KMS-11 (cell line): ENCODE data around the gene TRIM66.

Experiments
- H2AFZ ChIP-seq: fragments of 200-600 bp; sonication (generic); 2 replicates; pipeline ENCODE4 v1.6.1; 2016; ENCODE audit warnings: antibody characterized with exemption, mixed run types, low read depth
- H3K27ac ChIP-seq: fragments of 200-600 bp; sonication (generic); 2 replicates; pipeline ENCODE4 v1.6.1; 2016; ENCODE audit warnings: mild to moderate bottlenecking, mixed run types
- H3K27me3 ChIP-seq: fragments of 200-600 bp; sonication (generic); 2 replicates; pipeline ENCODE4 v1.6.1; 2017; ENCODE audit warnings: mild to moderate bottlenecking, low read depth, mixed run types, moderate library complexity; ENCODE audit not compliant: insufficient read depth
- H3K36me3 ChIP-seq: fragments of 200-600 bp; sonication (generic); 2 replicates; pipeline ENCODE4 v1.6.1; 2017; ENCODE audit warnings: mild to moderate bottlenecking, mixed run types; ENCODE audit not compliant: insufficient read depth
- H3K4me1 ChIP-seq: fragments of 200-600 bp; sonication (generic); 2 replicates; pipeline ENCODE4 v1.6.1; 2016; ENCODE audit warnings: mild to moderate bottlenecking, low read depth, mixed run types; ENCODE audit not compliant: poor library complexity, severe bottlenecking
- H3K4me2 ChIP-seq: fragments of 200-600 bp; sonication (generic); 2 replicates; pipeline ENCODE4 v1.7.0; 2016; ENCODE audit warnings: mild to moderate bottlenecking, mixed run types
- H3K4me3 ChIP-seq: fragments of 200-600 bp; sonication (generic); IDR thresholded peaks from 2 replicates; pipeline ENCODE4 v1.6.1; 2017; ENCODE audit warnings: low read depth, low read length, mixed read lengths; ENCODE audit not compliant: insufficient read depth
- H3K79me2 ChIP-seq: fragments of 200-600 bp; sonication (generic); 2 replicates; pipeline ENCODE4 v1.6.1; 2016; ENCODE audit warnings: low read depth, mixed run types; ENCODE audit not compliant: insufficient read depth
- H3K9ac ChIP-seq: fragments of 200-600 bp; sonication (generic); 2 replicates; pipeline ENCODE4 v1.6.1; 2016; ENCODE audit warnings: mild to moderate bottlenecking, mixed run types
- H4K20me1 ChIP-seq: fragments of 200-600 bp; sonication (generic); 2 replicates; pipeline ENCODE4 v1.6.1; 2016; ENCODE audit warnings: mild to moderate bottlenecking, mixed run types; ENCODE audit not compliant: insufficient read depth
- CTCF ChIP-seq: fragments of 200-600 bp; sonication (generic); conservative IDR thresholded peaks from 2 replicates; pipeline ENCODE4 v1.6.1; 2017; ENCODE audit warnings: low read depth, mild to moderate bottlenecking, antibody characterized with exemption, low read length, moderate library complexity, mixed read lengths

Gene TRIM66

GRCh38 chr11:8719721-8720120 is 37.3 kb upstream of the TRIM66 start:
- Histone ChIP-seq H3K4me3 (no peak overlapping the region), H3K27me3 (no peaks in the 10 kb centered on the region), H3K36me3 (no peaks in the 10 kb centered on the region), H4K20me1 (no peaks in the 10 kb centered on the region), H3K79me2 (no peaks in the 10 kb centered on the region), H2AFZ (no peak overlapping the region), H3K9ac (no peak overlapping the region), H3K27ac (no peak overlapping the region), H3K4me1 (no peaks in the 10 kb centered on the region), H3K4me2 (no peak overlapping the region)
- TF ChIP-seq CTCF = no peak

GRCh38 chr11:8719211-8719649 is 36.8 kb upstream of the TRIM66 start:
- Histone ChIP-seq H3K27me3 (no peaks in the 10 kb centered on the region), H3K4me3 (no peak overlapping the region), H3K79me2 (no peaks in the 10 kb centered on the region), H3K4me2 (no peak overlapping the region), H3K9ac (no peak overlapping the region), H2AFZ (no peak overlapping the region), H3K27ac (no peak overlapping the region), H4K20me1 (no peaks in the 10 kb centered on the region), H3K36me3 (no peaks in the 10 kb centered on the region), H3K4me1 (no peaks in the 10 kb centered on the region)
- no peak for TF ChIP-seq CTCF

- no peak for TF ChIP-seq CTCF
- Histone ChIP-seq H3K27me3 (no peaks in the 10 kb centered on the region), H3K4me3 (no peak overlapping the region), H3K79me2 (no peaks in the 10 kb centered on the region), H2AFZ (no peak overlapping the region), H3K27ac (no peak overlapping the region), H3K4me2 (no peak overlapping the region), H3K36me3 (no peaks in the 10 kb centered on the region), H3K9ac (no peak overlapping the region), H3K4me1 (no peaks in the 10 kb centered on the region), H4K20me1 (no peaks in the 10 kb centered on the region)
Observed at GRCh38 chr11:8717876-8718753, 35.6 kb upstream of the TRIM66 start.

GRCh38 chr11:8717544-8717875 is 35.0 kb upstream of the TRIM66 start:
- no peak overlapping the region for H2AFZ ChIP-seq
- no peaks in the 10 kb centered on the region for H3K27me3 ChIP-seq
- no peak overlapping the region for H3K4me2 ChIP-seq
- H3K36me3 ChIP-seq = no peaks in the 10 kb centered on the region
- TF ChIP-seq CTCF = no peak
- no peaks in the 10 kb centered on the region for H3K4me1 ChIP-seq
- no peaks in the 10 kb centered on the region for H4K20me1 ChIP-seq
- H3K79me2 ChIP-seq = no peaks in the 10 kb centered on the region
- no peak overlapping the region for H3K4me3 ChIP-seq
- H3K9ac ChIP-seq = no peak overlapping the region
- H3K27ac ChIP-seq = no peak overlapping the region
